PC-9 (cell line): ENCODE measurements around the gene SOX18. TPM values are rescaled to one million over a fixed set of nuclear protein-coding genes. Genes with fewer than 3 reads are reported as not detected.

Experiments used
- BruUV-seq: library from RNA; stranded (reverse); fragments of 400-500 nt; replicated peaks from 2 replicates; lab custom pipeline; 2021; lab: Mats Ljungman, UMichigan
- CTCF ChIA-PET: fragments of 300-600 bp; sonication (Branson Sonifier 250); formaldehyde crosslinking; loops from one replicate; lab custom pipeline; 2022; ENCODE audit warnings: antibody characterized with exemption; lab: Charles Lee
- POLR2A ChIA-PET: fragments of 300-600 bp; sonication (Branson Sonifier 250); formaldehyde crosslinking; loops from one replicate; lab custom pipeline; 2022; ENCODE audit warnings: antibody characterized with exemption; ENCODE audit not compliant: unreplicated experiment; lab: Charles Lee
- DNase-seq, 2 experiments: peaks; one replicate each; pipeline versions ENCODE4 v3.0.0 to v3.0.0-alpha.2; 2015 to 2022; ENCODE audit warnings: mixed read lengths in 1 of 2
- H2AFZ ChIP-seq: fragments of 200-600 bp; sonication (generic); 2 replicates; pipeline ENCODE4 v1.8.1; 2017; ENCODE audit warnings: antibody characterized with exemption
- H3F3A ChIP-seq: fragments of 200-600 bp; sonication (generic); 2 replicates; pipeline ENCODE4 v1.8.1; 2017; ENCODE audit warnings: antibody characterized with exemption, mild to moderate bottlenecking, low read depth; ENCODE audit not compliant: insufficient read depth
- H3K27ac ChIP-seq: fragments of 200-600 bp; sonication (generic); 2 replicates; pipeline ENCODE4 v1.6.1; 2016; ENCODE audit warnings: mixed run types
- H3K27me3 ChIP-seq: fragments of 200-600 bp; sonication (generic); 2 replicates; pipeline ENCODE4 v1.6.1; 2016; ENCODE audit warnings: low read depth, mixed run types; ENCODE audit not compliant: insufficient read depth
- H3K36me3 ChIP-seq: fragments of 200-600 bp; sonication (generic); 2 replicates; pipeline ENCODE4 v1.6.1; 2016; ENCODE audit warnings: low read depth, mixed run types
- H3K4me1 ChIP-seq: fragments of 200-600 bp; sonication (generic); replicated peaks from 2 replicates; pipeline ENCODE4 v1.6.1; 2016; ENCODE audit warnings: mixed run types; ENCODE audit not compliant: insufficient read depth
- H3K4me2 ChIP-seq: fragments of 200-600 bp; sonication (generic); 2 replicates; pipeline ENCODE4 v1.6.1; 2017; ENCODE audit warnings: mixed run types
- H3K4me3 ChIP-seq: fragments of 200-600 bp; sonication (generic); 2 replicates; pipeline ENCODE4 v1.6.1; 2016; ENCODE audit warnings: mixed run types
- H3K79me2 ChIP-seq: fragments of 200-600 bp; sonication (generic); 2 replicates; pipeline ENCODE4 v1.6.1; 2017; ENCODE audit warnings: low read depth, mixed run types
- H3K9me2 ChIP-seq: fragments of 200-600 bp; sonication (generic); 2 replicates; pipeline ENCODE4 v1.8.1; 2017; ENCODE audit warnings: mild to moderate bottlenecking; ENCODE audit not compliant: insufficient read depth
- H3K9me3 ChIP-seq: fragments of 200-600 bp; sonication (generic); 2 replicates; pipeline ENCODE4 v1.8.1; 2016; ENCODE audit warnings: low read depth; ENCODE audit not compliant: insufficient read depth
- H4K20me1 ChIP-seq: fragments of 200-600 bp; sonication (generic); 2 replicates; pipeline ENCODE4 v1.8.1; 2017; ENCODE audit not compliant: insufficient read depth
- EZH2 ChIP-seq: fragments of 200-600 bp; sonication (generic); IDR thresholded peaks from 2 replicates; pipeline ENCODE4 v1.8.0; 2017; ENCODE audit warnings: antibody characterized with exemption, low read depth
- intact Hi-C: fragments of 100-400 bp; cut with micrococcal nuclease; formaldehyde crosslinking; loops from one replicate; pipeline ENCODE4 v1.10.0; 2022; ENCODE audit not compliant: unreplicated experiment
- total RNA-seq: library from RNA; stranded (reverse); gene quantifications from 2 replicates; pipeline ENCODE4 v1.2.3, GENCODE V29; 2021
- TF ChIP-seq, protein P1 (sequence below): fragments of 200-600 bp; sonication (generic); conservative IDR thresholded peaks from 2 replicates; pipeline ENCODE4 v1.6.1; 2017; ENCODE audit warnings: mixed run types, antibody characterized with exemption, mild to moderate bottlenecking, moderate library complexity

Gene SOX18
- total RNA-seq, 1 experiment from 2014 or later = not detected

GRCh38 chr20:64083378-64083803 lies 34.0 kb upstream of the SOX18 start:
- peaks cover 27% of the 10 kb centered on the region for H3F3A ChIP-seq
- ChIA-PET CTCF (interaction anchor here (0.7 to 1.0 kb wide), 2 partner anchors 45 to 211 kb away, joined by 3 read pairs; no protein-coding TSS in a partner anchor), POLR2A (no interaction called here)
- H3K4me2 ChIP-seq = peak overlapping the region; percentile 64
- no peaks in the 10 kb centered on the region for H3K9me2 ChIP-seq
- peak overlapping the region; percentile 37; the same call in 1 of the 2 replicates for H3K4me3 ChIP-seq
- no peak overlapping the region for H3K27ac ChIP-seq
- H3K79me2 ChIP-seq = peaks cover 3% of the 10 kb centered on the region; the same call in 1 of the 2 replicates
- peaks cover 7% of the 10 kb centered on the region for H3K4me1 ChIP-seq
- no TSS peak for BruUV-seq
- TF ChIP-seq EZH2 = no peak
- TF ChIP-seq, protein P1, sequence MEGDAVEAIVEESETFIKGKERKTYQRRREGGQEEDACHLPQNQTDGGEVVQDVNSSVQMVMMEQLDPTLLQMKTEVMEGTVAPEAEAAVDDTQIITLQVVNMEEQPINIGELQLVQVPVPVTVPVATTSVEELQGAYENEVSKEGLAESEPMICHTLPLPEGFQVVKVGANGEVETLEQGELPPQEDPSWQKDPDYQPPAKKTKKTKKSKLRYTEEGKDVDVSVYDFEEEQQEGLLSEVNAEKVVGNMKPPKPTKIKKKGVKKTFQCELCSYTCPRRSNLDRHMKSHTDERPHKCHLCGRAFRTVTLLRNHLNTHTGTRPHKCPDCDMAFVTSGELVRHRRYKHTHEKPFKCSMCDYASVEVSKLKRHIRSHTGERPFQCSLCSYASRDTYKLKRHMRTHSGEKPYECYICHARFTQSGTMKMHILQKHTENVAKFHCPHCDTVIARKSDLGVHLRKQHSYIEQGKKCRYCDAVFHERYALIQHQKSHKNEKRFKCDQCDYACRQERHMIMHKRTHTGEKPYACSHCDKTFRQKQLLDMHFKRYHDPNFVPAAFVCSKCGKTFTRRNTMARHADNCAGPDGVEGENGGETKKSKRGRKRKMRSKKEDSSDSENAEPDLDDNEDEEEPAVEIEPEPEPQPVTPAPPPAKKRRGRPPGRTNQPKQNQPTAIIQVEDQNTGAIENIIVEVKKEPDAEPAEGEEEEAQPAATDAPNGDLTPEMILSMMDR = peak; percentile 56
- no peaks in the 10 kb centered on the region for H3K9me3 ChIP-seq
- intact Hi-C loops = loop anchor here (5.0 kb wide), 1 partner anchor 39 kb away; no protein-coding TSS in a partner anchor
- DNase-seq = peak; percentile 54 to 71
- no peaks in the 10 kb centered on the region for H3K36me3 ChIP-seq
- no peaks in the 10 kb centered on the region; the same call in 1 of the 2 replicates for H4K20me1 ChIP-seq
- no peak overlapping the region for H2AFZ ChIP-seq
- H3K27me3 ChIP-seq = peaks cover 45% of the 10 kb centered on the region

GRCh38 chr20:64082820-64083377 lies 33.5 kb upstream of the SOX18 start:
- TF ChIP-seq, protein P1 = no peak
- TF ChIP-seq EZH2 = no peak

DNA sequence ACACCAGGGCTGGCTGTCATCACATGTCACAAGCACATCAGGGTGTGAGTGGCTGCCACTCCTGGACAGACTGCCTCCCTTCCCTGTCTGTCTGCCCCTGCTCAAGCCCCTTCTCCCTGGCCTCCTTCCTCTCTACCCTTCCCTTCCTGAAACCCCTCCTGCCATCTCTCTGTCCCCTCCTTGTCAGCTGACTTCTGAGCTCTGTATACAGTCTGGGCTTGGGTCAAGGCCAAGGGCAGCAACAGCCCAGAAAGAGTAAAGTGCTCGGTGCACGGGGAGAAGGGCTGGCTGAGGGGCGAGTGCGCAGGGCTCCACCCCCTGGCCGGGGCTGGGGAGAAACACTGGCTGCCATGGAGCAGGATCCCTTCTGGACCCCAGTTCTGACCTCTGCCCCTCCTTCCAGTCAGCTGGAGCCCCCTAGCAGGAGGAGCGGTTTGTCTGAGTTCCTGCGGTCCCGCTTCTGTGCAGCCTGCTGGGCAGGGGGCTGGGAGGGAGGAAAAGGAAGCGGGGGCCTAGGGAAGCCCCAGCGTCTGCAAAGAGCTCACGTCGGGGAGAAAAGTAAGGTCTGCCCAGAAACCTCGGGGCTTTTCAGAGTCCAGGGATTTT lies 32.8 kb upstream of the SOX18 start:
- H3K9me3 ChIP-seq = no peaks in the 10 kb centered on the region
- no TSS peak for BruUV-seq
- no peak overlapping the region for H3K27ac ChIP-seq
- no peak overlapping the region for H3K4me2 ChIP-seq
- H2AFZ ChIP-seq = no peak overlapping the region
- POLR2A ChIA-PET = no interaction called here
- H3K27me3 ChIP-seq = peaks cover 38% of the 10 kb centered on the region
- CTCF ChIA-PET = interaction anchor here (1.1 kb wide), 1 partner anchor 12 kb away, joined by 3 read pairs; no protein-coding TSS in a partner anchor
- intact Hi-C loops = loop anchor here (5.0 kb wide), 1 partner anchor 40 kb away; no protein-coding TSS in a partner anchor
- peaks cover 14% of the 10 kb centered on the region for H3K4me1 ChIP-seq
- no peak for DNase-seq
- H3K79me2 ChIP-seq = peaks cover 12% of the 10 kb centered on the region
- H3K36me3 ChIP-seq = no peaks in the 10 kb centered on the region
- peaks cover 27% of the 10 kb centered on the region for H3F3A ChIP-seq
- no peaks in the 10 kb centered on the region for H3K9me2 ChIP-seq
- H3K4me3 ChIP-seq = no peak overlapping the region
- H4K20me1 ChIP-seq = peaks cover 8% of the 10 kb centered on the region; the same call in 1 of the 2 replicates
- no peak for TF ChIP-seq EZH2
- TF ChIP-seq, protein P1 = no peak

More at GRCh38 chr20:64082820-64083377, 33.5 kb upstream of the SOX18 start:
- no peaks in the 10 kb centered on the region for H3K36me3 ChIP-seq
- no peak for DNase-seq
- H4K20me1 ChIP-seq = peaks cover 5% of the 10 kb centered on the region; the same call in 1 of the 2 replicates
- H3K4me1 ChIP-seq = peaks cover 12% of the 10 kb centered on the region
- BruUV-seq = no TSS peak
- H3F3A ChIP-seq = peaks cover 27% of the 10 kb centered on the region
- ChIA-PET CTCF (interaction anchor here (1.0 to 1.1 kb wide), 2 partner anchors 13 to 45 kb away, joined by 3 read pairs; no protein-coding TSS in a partner anchor), POLR2A (no interaction called here)
- H2AFZ ChIP-seq = no peak overlapping the region
- H3K27ac ChIP-seq = no peak overlapping the region
- H3K4me3 ChIP-seq = peak overlapping the region; percentile 37; the same call in 1 of the 2 replicates
- H3K9me3 ChIP-seq = no peaks in the 10 kb centered on the region
- intact Hi-C loops = loop anchor here (5.0 kb wide), 1 partner anchor 39 kb away; no protein-coding TSS in a partner anchor
- no peaks in the 10 kb centered on the region for H3K9me2 ChIP-seq
- peaks cover 42% of the 10 kb centered on the region for H3K27me3 ChIP-seq
- peak overlapping the region; percentile 64 for H3K4me2 ChIP-seq
- peaks cover 8% of the 10 kb centered on the region for H3K79me2 ChIP-seq
